Coronary artery (tissue), 2 donors: ENCODE data around the gene LZTFL1.

Experiments used
- DNase-seq: peaks from one replicate; pipeline ENCODE4 v3.0.0-alpha.2; 2017; ENCODE audit warnings: low spot score
- H3K27ac ChIP-seq, 2 donors: fragments of 200-600 bp; sonication (generic); one replicate each; pipeline ENCODE4 v1.5.1; 2016 to 2019
- H3K4me3 ChIP-seq: fragments of 200-600 bp; sonication (generic); 2 replicates; pipeline ENCODE4 v1.5.1; 2016; ENCODE audit warnings: mild to moderate bottlenecking, moderate library complexity
- TF ChIP-seq, protein P1 (sequence below): fragments of 200-600 bp; sonication (generic); IDR thresholded peaks from one replicate; pipeline ENCODE4 v1.5.1; 2019; ENCODE audit warnings: antibody characterized with exemption

The LZTFL1 gene

DNA sequence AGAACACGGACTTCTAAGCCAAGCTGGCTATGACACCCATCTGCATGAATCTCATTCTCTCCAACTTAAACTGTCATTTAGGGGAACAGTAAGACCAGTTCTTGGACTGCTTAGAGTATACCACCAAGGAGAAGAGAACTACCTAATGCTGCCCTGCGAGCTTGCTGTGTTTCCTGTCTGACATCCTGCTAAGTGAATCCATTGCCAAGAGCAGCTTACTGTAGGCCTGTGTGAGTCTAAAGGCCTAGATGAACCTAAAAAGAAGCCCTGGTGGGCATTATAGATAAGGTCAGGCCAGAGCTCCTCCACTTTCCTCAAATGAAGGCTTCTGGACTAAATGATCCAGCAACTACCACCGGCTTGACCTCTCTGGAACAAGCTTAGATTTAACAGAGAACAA, 15.0 kb downstream of the LZTFL1 start:
- DNase-seq: no peak
- Histone ChIP-seq H3K27ac (no peak overlapping the region), H3K4me3 (no peak overlapping the region)
- TF ChIP-seq, protein P1, sequence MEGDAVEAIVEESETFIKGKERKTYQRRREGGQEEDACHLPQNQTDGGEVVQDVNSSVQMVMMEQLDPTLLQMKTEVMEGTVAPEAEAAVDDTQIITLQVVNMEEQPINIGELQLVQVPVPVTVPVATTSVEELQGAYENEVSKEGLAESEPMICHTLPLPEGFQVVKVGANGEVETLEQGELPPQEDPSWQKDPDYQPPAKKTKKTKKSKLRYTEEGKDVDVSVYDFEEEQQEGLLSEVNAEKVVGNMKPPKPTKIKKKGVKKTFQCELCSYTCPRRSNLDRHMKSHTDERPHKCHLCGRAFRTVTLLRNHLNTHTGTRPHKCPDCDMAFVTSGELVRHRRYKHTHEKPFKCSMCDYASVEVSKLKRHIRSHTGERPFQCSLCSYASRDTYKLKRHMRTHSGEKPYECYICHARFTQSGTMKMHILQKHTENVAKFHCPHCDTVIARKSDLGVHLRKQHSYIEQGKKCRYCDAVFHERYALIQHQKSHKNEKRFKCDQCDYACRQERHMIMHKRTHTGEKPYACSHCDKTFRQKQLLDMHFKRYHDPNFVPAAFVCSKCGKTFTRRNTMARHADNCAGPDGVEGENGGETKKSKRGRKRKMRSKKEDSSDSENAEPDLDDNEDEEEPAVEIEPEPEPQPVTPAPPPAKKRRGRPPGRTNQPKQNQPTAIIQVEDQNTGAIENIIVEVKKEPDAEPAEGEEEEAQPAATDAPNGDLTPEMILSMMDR: no peak

DNA sequence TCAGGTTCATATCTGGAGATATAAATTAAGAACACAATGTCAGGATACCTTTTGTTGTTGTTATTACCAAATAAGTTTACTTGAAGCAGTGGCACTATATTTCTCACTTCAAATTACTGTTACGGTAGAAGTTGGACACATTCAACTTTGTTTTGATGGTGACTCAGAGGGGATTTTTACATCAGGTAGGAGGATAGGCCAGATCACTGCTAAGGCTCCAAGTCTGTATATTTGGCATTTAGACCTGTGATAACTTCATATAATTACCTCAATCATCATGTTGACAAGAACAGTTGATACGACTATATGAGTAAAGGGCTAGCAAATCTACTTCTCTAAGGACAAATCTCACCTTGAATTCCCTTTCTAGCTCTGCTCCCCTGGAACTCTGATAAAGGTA, 15.6 kb downstream of the LZTFL1 start:
- no peak for DNase-seq
- TF ChIP-seq, protein P1: no peak
- Histone ChIP-seq H3K4me3 (no peak overlapping the region), H3K27ac (no peak overlapping the region)

DNA sequence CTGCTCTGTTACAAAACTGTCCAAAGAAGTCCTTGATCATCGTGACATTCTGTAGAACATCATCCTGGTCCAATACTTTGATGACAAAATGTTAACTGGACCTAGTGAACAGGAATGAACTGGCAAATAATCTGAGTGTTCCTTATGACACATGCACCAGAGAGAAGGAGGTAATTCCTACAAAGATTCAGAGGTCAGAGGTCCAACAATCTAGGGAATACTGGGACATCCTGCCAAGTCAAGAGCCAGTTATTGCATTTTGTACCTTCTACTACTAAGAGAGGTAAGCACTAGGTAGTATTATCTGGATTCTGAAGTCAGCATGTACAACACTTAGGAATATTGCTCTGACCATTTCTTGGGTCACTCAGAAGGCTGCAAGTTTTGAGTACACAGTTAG, 20.8 kb downstream of the LZTFL1 start:
- H3K27ac ChIP-seq: no peak overlapping the region
- no peak for DNase-seq
- TF ChIP-seq, protein P1: no peak
- H3K4me3 ChIP-seq: no peak overlapping the region

DNA sequence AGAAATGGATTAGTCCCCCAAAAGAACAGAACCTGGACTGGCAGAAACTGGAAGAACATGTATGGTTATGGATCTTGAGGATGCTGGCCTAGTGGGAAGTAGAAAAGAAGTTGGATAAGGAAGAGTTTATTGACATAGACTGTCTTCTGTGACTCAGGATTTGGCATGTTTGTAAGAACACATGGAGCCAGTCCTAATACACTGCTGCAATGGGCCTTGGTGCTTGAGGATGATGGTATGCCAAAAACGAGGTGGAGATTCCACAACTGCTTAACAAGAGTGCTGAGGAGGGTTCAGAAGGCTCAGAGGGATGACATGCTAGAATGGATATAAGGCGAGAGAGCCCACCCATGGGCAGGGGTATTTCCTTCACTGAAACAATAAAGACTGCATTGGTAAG, 22.4 kb downstream of the LZTFL1 start:
- no peak for DNase-seq
- no peak overlapping the region for H3K4me3 ChIP-seq
- TF ChIP-seq, protein P1: no peak
- no peak overlapping the region for H3K27ac ChIP-seq

DNA sequence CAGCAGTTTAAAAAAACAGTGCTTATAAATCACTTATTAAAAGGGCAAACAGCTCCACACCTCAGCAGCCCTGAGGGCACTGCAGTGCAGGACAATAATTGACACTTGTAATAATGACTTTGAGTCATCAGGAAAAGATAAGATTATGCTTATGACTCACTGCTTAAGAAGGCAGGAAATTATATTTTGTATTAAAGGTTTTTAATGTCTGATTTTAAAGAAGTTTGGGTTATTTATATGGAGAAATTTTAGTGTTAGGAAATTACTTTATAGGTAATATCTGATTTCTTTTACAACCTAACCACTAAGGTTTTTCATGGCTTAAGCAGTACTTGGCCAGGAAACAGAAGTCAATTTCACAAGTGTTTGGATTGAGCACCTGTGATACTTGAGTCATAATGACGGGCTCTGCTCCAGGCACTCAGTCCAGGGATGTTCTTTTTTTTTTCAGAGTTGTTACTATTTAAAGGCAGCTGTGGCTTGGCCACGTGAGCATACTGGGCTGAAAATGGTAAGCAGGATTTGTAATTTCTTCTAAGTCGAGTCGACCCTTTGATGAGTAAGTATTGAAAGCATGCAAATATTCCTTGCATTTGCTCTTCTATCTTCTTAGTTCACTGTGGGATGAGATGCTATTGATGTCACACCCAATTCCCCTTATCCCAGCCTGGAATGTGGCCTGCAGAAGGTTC, 23.9 kb downstream of the LZTFL1 start:
- Histone ChIP-seq H3K4me3 (no peak overlapping the region), H3K27ac (no peak overlapping the region)
- TF ChIP-seq, protein P1: no peak
- DNase-seq: no peak

DNA sequence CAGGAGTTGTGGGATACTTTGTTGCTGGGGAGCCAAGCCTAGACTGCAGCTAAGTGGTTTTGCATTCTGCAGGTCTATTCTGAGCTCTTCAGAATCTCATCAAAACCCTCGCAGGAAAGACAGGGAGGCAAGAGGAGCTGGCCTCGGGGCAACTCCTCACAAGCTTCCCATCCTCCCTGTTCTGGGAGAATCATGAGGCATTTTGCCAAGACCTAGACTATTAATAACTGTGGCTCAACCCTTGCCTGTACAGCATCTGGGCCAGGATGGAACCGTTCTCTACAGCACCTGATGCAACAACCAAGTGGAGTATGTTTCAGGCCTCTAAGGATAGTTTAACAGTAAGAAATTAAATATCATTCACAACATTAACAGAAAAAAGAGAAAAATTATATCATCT, 25.4 kb downstream of the LZTFL1 start:
- no peak overlapping the region for H3K4me3 ChIP-seq
- H3K27ac ChIP-seq: no peak overlapping the region
- TF ChIP-seq, protein P1: no peak
- no peak for DNase-seq

DNA sequence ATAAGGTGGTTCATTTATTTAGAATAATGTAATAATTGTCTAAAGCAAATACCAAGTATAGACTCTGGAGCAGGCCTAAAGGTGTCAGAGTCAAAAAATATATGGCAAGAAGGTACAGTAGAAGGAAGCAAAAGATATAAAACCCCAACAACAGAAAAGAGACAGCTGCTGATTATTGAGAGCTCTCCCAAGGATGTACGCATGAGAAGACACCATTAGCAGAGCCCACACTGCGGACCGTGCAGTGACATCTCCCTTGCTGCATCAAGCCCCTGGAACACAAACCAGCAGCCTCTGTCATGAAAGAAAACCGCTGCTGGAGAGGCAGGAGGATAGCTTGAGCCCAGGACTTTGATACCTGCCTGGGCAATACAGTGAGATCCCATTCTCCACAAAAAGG, 27.6 kb downstream of the LZTFL1 start:
- no peak for DNase-seq
- Histone ChIP-seq H3K4me3 (no peak overlapping the region), H3K27ac (no peak overlapping the region)
- TF ChIP-seq, protein P1: no peak
